ENCODE results near the gene CFAP61.

GRCh38 chr20:20205141-20205861, 153.0 kb downstream of the CFAP61 start:
- no peak for TF ChIP-seq CTCF (IDR thresholded peaks at IDR 0.05; ENCODE audit: poor library complexity)
- no peak for TF ChIP-seq EZH2phosphoT487 (IDR thresholded peaks at IDR 0.05; ENCODE audit: low read depth, severe bottlenecking, unreplicated experiment)
- TF ChIP-seq EZH2 (IDR thresholded peaks at IDR 0.05; ENCODE audit: borderline replicate concordance): no peak
